Tibial artery (tissue), 4 donors: Measurements from ENCODE around the gene AKR1B15.
"Not testable (repeated sequence)": the region's sequence is repeated elsewhere in the genome, so short reads cannot be mapped to it uniquely, and the experiment has no call there.

ENCODE experiments used
- DNase-seq, 2 donors: peaks; one replicate each; pipeline ENCODE4 v3.0.0-alpha.2; 2019
- H3K27ac ChIP-seq, 2 donors: fragments of 200-600 bp; sonication (generic) in 1 of 2; 1 replicate in 1 of 2; 2 replicates in 1 of 2; pipeline ENCODE4 v1.5.1; 2018 to 2019; ENCODE audit warnings: mild to moderate bottlenecking in 1 of 2
- H3K27me3 ChIP-seq, 2 donors: fragments of 200-600 bp; sonication (generic) in 1 of 2; one replicate each; pipeline versions ENCODE4 v1.5.1 to v1.6.0; 2016 to 2019
- H3K36me3 ChIP-seq, 3 donors: fragments of 200-600 bp; sonication (generic) in 2 of 3; one replicate each; pipeline ENCODE4 v1.5.1; 2016 to 2019; ENCODE audit warnings: mild to moderate bottlenecking in 2 of 3
- H3K4me1 ChIP-seq, 4 donors: fragments of 200-600 bp; sonication (generic) in 2 of 4; 1 replicate in 3 of 4; 2 replicates in 1 of 4; pipeline ENCODE4 v1.5.1; 2016 to 2019
- H3K4me3 ChIP-seq, 2 donors: fragments of 200-600 bp; sonication (generic) in 1 of 2; 1 replicate in 1 of 2; 2 replicates in 1 of 2; pipeline ENCODE4 v1.5.1; 2018 to 2019; ENCODE audit warnings: mild to moderate bottlenecking in 2 of 2
- H3K9me3 ChIP-seq, 3 donors: fragments of 200-600 bp; sonication (generic) in 1 of 3; one replicate each; pipeline ENCODE4 v1.5.1; 2016 to 2019
- intact Hi-C: fragments of 100-400 bp; cut with DNase I; formaldehyde crosslinking; loops from one replicate; pipeline ENCODE4 v1.15.0; 2023; ENCODE audit warnings: low total_unique reads
- TF ChIP-seq, protein P1 (sequence below), 2 experiments: fragments of 200-600 bp in 1 of 2; fragments of 450-650 bp in 1 of 2; IDR thresholded peaks; one replicate each; pipeline ENCODE4 v1.5.1; 2017 to 2019; ENCODE audit warnings: antibody characterized with exemption in 2 of 2, mild to moderate bottlenecking in 1 of 2, moderate library complexity in 1 of 2

AKR1B15 gene

DNA sequence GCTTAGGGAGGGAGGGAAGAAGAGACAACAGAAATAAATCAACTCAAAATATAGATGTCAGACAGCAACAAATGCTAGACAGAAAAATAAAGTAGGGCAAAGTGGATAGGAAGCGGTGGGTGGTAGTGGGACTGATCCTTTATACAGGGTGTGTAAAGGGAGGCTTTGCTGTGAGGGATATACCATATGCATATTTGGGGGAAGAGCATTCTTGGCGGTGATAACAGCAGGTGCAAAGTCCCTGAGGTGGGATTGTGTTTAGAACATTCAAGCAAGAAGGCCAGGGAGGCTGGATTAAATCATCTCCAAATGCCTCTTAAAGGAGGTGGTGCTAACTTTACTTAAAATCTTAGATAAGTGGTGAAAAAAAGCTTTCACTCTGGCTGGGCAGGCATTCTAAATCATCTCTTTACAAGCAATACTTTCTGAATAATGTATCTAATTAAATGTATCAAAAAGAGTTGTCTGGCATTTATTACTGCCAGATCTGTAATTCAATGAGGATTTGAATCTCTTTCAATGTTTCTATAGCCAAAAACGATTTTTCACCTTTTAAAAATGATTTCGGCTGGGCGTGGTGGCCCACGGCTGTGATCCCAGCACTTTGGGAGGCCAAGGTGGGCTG lies 9.4 kb upstream of the AKR1B15 start:
- no peaks in the 10 kb centered on the region for H3K4me1 ChIP-seq
- TF ChIP-seq, protein P1, sequence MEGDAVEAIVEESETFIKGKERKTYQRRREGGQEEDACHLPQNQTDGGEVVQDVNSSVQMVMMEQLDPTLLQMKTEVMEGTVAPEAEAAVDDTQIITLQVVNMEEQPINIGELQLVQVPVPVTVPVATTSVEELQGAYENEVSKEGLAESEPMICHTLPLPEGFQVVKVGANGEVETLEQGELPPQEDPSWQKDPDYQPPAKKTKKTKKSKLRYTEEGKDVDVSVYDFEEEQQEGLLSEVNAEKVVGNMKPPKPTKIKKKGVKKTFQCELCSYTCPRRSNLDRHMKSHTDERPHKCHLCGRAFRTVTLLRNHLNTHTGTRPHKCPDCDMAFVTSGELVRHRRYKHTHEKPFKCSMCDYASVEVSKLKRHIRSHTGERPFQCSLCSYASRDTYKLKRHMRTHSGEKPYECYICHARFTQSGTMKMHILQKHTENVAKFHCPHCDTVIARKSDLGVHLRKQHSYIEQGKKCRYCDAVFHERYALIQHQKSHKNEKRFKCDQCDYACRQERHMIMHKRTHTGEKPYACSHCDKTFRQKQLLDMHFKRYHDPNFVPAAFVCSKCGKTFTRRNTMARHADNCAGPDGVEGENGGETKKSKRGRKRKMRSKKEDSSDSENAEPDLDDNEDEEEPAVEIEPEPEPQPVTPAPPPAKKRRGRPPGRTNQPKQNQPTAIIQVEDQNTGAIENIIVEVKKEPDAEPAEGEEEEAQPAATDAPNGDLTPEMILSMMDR (IDR thresholded peaks at IDR 0.05) = no peak
- H3K27ac ChIP-seq = no peak overlapping the region
- no peaks in the 10 kb centered on the region for H3K27me3 ChIP-seq
- no peak overlapping the region for H3K4me3 ChIP-seq
- DNase-seq = no peak
- intact Hi-C loops = no loop called here
- no peaks in the 10 kb centered on the region for H3K9me3 ChIP-seq
- no peaks in the 10 kb centered on the region for H3K36me3 ChIP-seq

DNA sequence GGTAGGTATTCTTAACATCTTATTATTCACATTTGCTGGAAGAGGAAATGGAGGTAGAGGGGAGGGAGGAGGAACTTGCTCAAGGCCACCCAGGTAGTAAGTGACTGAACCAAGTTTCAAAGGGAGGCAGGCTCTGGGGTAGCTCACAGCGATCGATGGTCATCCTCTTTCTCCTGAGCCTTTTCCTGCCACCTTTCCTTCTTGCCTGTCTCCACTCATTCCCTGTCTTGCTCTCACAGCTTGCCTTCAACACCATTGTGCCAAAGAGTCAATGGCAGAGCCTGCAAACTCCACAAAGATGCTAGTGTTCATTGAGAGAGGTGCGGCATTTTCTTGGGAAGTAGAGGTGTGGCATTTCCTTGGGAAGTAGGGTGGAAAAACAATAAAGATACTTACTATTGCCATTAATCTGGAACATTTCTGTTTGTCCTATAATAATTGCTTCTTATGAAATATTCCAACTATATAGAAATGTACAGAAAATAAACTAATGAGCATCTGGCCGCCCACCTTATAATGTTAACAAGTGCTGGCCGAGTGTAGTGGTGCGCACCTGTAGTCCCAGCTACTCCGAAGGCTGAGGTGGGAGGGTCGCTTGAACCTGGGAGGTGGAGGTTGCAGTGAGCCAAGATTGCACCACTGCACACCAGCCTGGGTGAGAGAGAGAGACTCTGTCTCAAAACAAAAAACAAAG lies 7.3 kb upstream of the AKR1B15 start:
- DNase-seq, H3K4me3 ChIP-seq, H3K4me1 ChIP-seq, H3K27ac ChIP-seq, H3K9me3 ChIP-seq, H3K27me3 ChIP-seq, intact Hi-C loops, H3K36me3 ChIP-seq: not testable (repeated sequence)

DNA sequence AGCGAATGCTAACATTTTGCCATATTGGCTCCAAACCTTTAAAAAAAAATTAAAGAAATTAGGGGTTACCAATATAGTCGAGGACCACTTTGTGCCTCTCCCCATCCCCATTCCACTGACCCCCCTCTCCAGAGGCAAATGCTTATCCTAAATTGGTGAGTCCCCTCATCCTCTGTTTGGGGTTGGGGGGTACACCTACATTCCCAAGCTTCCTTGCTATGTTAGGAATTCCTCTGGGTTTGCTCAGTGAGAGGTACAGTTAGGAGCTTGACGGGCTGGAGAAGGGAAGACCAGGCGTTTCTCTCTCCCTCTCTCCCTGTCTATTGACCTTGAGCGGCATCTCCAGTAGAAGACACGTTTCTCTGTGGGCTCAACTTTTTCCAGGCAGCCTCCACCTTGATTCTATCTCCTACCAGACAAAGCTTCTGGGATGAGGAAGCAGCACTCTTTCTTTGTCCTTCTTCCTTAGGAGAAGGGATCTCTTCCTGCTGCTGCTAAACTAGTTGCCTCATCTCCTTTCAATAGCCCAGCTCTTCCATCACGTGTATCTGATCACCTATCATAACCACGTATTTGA lies 6.6 kb upstream of the AKR1B15 start:
- no peaks in the 10 kb centered on the region for H3K27me3 ChIP-seq
- H3K27ac ChIP-seq = no peak overlapping the region
- H3K4me3 ChIP-seq = no peak overlapping the region
- no peaks in the 10 kb centered on the region for H3K36me3 ChIP-seq
- intact Hi-C loops = no loop called here
- H3K9me3 ChIP-seq = no peaks in the 10 kb centered on the region
- DNase-seq = no peak
- no peaks in the 10 kb centered on the region for H3K4me1 ChIP-seq
- TF ChIP-seq, protein P1 (IDR thresholded peaks at IDR 0.05) = no peak

DNA sequence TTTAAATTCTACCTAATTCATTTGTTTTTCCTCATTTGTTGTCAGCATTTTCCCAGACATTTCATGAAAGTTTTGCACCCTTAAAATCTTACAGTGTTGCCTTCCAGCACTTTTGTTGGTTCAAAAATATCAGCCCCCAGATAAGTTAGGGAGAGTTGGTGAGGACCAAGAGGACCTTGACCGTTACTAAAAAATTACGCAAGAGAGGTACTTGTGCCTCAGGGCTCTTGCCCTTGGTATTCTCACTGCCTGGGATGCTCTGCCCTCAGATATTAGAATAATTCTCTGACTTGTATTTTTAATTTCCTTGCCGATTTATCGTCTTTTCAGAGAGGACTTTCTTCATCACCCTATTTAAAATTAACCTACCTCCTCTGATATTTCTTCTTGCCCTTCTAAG lies 3.5 kb upstream of the AKR1B15 start:
- Histone ChIP-seq H3K27ac (no peak overlapping the region), H3K9me3 (no peaks in the 10 kb centered on the region), H3K4me1 (no peaks in the 10 kb centered on the region), H3K36me3 (no peaks in the 10 kb centered on the region), H3K27me3 (no peaks in the 10 kb centered on the region), H3K4me3 (no peak overlapping the region)
- TF ChIP-seq, protein P1 (IDR thresholded peaks at IDR 0.05) = no peak
- no peak for DNase-seq
- intact Hi-C loops = loop anchor here (5.0 kb wide), 2 partner anchors 33 to 62 kb away; no protein-coding TSS in a partner anchor

DNA sequence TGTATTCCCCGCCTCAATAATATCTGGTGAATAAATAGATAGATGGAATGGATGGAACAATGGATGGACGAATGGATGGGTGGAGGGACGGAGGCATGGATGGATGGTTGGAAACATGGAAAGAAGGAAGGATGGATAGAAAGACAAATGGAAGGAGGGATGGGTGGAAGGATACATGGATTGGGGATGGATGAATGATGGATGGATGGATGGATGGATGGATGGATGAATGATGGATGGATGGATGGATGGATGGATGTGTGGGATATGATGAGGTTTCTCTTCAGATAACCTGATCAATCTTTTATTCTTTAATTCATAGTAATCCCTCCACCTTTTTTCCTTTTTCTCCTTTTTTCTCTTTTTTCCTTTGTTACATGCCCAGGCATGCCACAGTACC lies 3.0 kb upstream of the AKR1B15 start:
- Histone ChIP-seq H3K4me1 (no peaks in the 10 kb centered on the region), H3K27me3 (no peaks in the 10 kb centered on the region), H3K27ac (no peak overlapping the region), H3K36me3 (no peaks in the 10 kb centered on the region), H3K4me3 (no peak overlapping the region), H3K9me3 (no peaks in the 10 kb centered on the region)
- TF ChIP-seq, protein P1 (IDR thresholded peaks at IDR 0.05) = no peak
- DNase-seq = no peak
- intact Hi-C loops = loop anchor here (5.0 kb wide), 2 partner anchors 34 to 61 kb away; no protein-coding TSS in a partner anchor

DNA sequence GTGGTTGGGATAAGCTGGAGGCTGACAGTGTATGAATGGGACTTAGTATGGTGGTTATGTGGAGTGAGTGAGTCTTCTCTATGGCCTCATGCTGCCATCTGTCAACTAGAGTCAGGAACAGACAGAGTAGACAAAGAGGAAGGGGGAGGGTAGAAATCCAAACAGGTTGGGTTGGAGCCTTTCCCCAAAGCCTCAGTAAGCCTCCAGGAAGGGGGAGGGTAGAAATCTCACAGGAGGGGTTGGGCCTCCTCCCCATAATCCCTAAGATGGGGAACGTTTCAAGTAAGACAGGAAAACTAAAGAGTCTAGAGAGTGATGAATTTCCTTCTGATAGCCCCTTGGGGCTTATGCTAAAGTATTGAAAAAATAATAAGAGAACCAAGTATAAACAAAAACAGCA lies 2.0 kb upstream of the AKR1B15 start:
- no peaks in the 10 kb centered on the region for H3K36me3 ChIP-seq
- TF ChIP-seq, protein P1 (IDR thresholded peaks at IDR 0.05) = no peak
- no peaks in the 10 kb centered on the region for H3K4me1 ChIP-seq
- H3K4me3 ChIP-seq = no peak overlapping the region
- H3K9me3 ChIP-seq = no peaks in the 10 kb centered on the region
- intact Hi-C loops = loop anchor here (5.0 kb wide), 2 partner anchors 35 to 60 kb away; no protein-coding TSS in a partner anchor
- no peaks in the 10 kb centered on the region for H3K27me3 ChIP-seq
- no peak for DNase-seq
- no peak overlapping the region for H3K27ac ChIP-seq
